ENCODE measurements around the gene DDX47. TPM values are rescaled to one million over a fixed set of nuclear protein-coding genes. Genes with fewer than 3 reads are reported as not detected.

The DDX47 gene
- total RNA-seq, 2 experiments from 2014 or later, result 45.1 to 59.1 TPM

DNA sequence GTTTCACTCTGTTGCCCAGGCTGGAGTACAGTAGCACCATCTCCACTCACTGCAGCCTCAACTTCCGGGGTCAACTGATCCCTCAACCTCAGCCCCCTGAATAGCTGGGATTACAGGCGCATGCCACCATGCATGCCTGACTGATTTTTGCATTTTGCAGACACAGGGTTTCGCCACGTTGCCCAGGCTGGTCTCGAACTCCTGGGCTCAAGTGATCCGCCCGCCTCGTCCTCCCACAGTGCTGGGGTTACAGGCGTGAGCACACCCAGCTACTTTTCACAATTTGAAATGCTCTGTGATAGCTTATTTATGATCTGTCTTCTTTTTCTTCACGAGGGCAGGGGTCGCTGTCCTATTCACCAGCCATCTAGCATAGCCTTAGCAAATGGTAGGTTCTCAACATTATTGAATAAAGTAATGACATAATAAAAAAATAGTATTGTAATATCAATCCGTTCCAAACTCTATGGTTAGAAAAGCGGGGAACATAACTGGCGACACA, 477 bp upstream of the DDX47 start:
- H3K9me2 ChIP-seq (ENCODE audit: insufficient read depth, low read length), result no peaks in the 10 kb centered on the region
- TF ChIP-seq CTCF (conservative IDR thresholded peaks at IDR 0.05; ENCODE audit: low read length), result no peak
- TF ChIP-seq EZH2phosphoT487 (IDR thresholded peaks at IDR 0.05; ENCODE audit: borderline replicate concordance, low read depth, low read length), result no peak
- peaks cover 41% of the 10 kb centered on the region for H3K79me2 ChIP-seq (ENCODE audit: insufficient read depth, low read depth, low read length)
- H3K27ac ChIP-seq (ENCODE audit: low read depth, low read length, poor library complexity, severe bottlenecking), result no peak overlapping the region
- H4K20me1 ChIP-seq (ENCODE audit: insufficient read depth, low read length), result no peaks in the 10 kb centered on the region; the same call in 1 of the 2 replicates
- ChIA-PET POLR2A (interaction anchor here (1.0 kb wide), 1 partner anchor 9 kb away, joined by 3 read pairs; no protein-coding TSS in a partner anchor), CTCF (ENCODE audit: unreplicated experiment) (no interaction called here)
- H3K4me1 ChIP-seq (ENCODE audit: insufficient read depth, low read length, poor library complexity, severe bottlenecking), result peaks cover 23% of the 10 kb centered on the region
- no TSS peak for BruUV-seq (replicated peaks)
- intact Hi-C loops (cut with micrococcal nuclease; ENCODE audit: unreplicated experiment), result no loop called here
- H3K4me2 ChIP-seq (ENCODE audit: low read length), result no peak overlapping the region
- no peak overlapping the region for H2AFZ ChIP-seq (ENCODE audit: low read length)
- no peak overlapping the region for H3K4me3 ChIP-seq (ENCODE audit: low read depth, low read length, poor library complexity, severe bottlenecking)
- DNase-seq (ENCODE audit: low spot score), result no peak
- H3K36me3 ChIP-seq (ENCODE audit: insufficient read depth, low read length), result peaks cover 36% of the 10 kb centered on the region
- no peaks in the 10 kb centered on the region for H3K9me3 ChIP-seq (ENCODE audit: low read length)

- no TSS peak for BruUV-seq (replicated peaks)
- DNase-seq (ENCODE audit: low spot score), result no peak
- H3K4me3 ChIP-seq (ENCODE audit: low read depth, low read length, poor library complexity, severe bottlenecking), result no peak overlapping the region
- H2AFZ ChIP-seq (ENCODE audit: low read length), result no peak overlapping the region
- H3K9me2 ChIP-seq (ENCODE audit: insufficient read depth, low read length), result no peaks in the 10 kb centered on the region
- TF ChIP-seq CTCF (conservative IDR thresholded peaks at IDR 0.05; ENCODE audit: low read length), result no peak
- TF ChIP-seq EZH2phosphoT487 (IDR thresholded peaks at IDR 0.05; ENCODE audit: borderline replicate concordance, low read depth, low read length), result no peak
- peaks cover 84% of the 10 kb centered on the region for H3K36me3 ChIP-seq (ENCODE audit: insufficient read depth, low read length)
- no peak overlapping the region for H3K4me2 ChIP-seq (ENCODE audit: low read length)
- H3K4me1 ChIP-seq (ENCODE audit: insufficient read depth, low read length, poor library complexity, severe bottlenecking), result peaks cover 8% of the 10 kb centered on the region
- no peaks in the 10 kb centered on the region for H4K20me1 ChIP-seq (ENCODE audit: insufficient read depth, low read length)
- H3K79me2 ChIP-seq (ENCODE audit: insufficient read depth, low read depth, low read length), result peaks cover 50% of the 10 kb centered on the region
- CTCF ChIA-PET (ENCODE audit: unreplicated experiment), result no interaction called here
- POLR2A ChIA-PET, result interaction anchor here (0.5 kb wide), 1 partner anchor 9 kb away, joined by 3 read pairs; no protein-coding TSS in a partner anchor
- H3K27ac ChIP-seq (ENCODE audit: low read depth, low read length, poor library complexity, severe bottlenecking), result no peak overlapping the region
- intact Hi-C loops (cut with micrococcal nuclease; ENCODE audit: unreplicated experiment), result no loop called here
- H3K9me3 ChIP-seq (ENCODE audit: low read length), result no peaks in the 10 kb centered on the region
Measured at GRCh38 chr12:12817616-12818015, 4.5 kb downstream of the DDX47 start.

DNA sequence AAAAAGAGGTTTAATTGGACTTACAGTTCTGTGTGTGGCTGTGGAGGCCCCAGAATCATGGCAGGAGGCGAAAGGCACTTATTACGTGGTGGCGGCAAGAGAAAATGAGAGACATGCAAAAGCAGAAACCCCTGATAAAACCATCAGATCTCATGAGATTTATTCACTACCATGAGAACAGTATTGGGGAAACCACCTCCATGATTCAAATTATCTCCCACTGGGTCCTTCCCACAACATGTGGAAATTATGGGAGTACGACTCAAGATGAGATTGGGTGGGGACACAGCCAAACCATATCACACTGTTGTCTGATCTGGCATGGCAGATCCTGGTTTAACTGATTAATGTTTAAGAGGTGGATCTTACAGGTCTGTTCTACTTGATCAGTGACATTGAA, 5.6 kb downstream of the DDX47 start:
- Histone ChIP-seq H3K36me3 (ENCODE audit: insufficient read depth, low read length) (peaks cover 94% of the 10 kb centered on the region), H3K9me3 (ENCODE audit: low read length) (no peaks in the 10 kb centered on the region), H3K4me3 (ENCODE audit: low read depth, low read length, poor library complexity, severe bottlenecking) (no peak overlapping the region), H3K4me1 (ENCODE audit: insufficient read depth, low read length, poor library complexity, severe bottlenecking) (peaks cover 8% of the 10 kb centered on the region), H3K79me2 (ENCODE audit: insufficient read depth, low read depth, low read length) (peaks cover 44% of the 10 kb centered on the region), H3K9me2 (ENCODE audit: insufficient read depth, low read length) (no peaks in the 10 kb centered on the region), H2AFZ (ENCODE audit: low read length) (no peak overlapping the region), H3K4me2 (ENCODE audit: low read length) (no peak overlapping the region), H4K20me1 (ENCODE audit: insufficient read depth, low read length) (no peaks in the 10 kb centered on the region), H3K27ac (ENCODE audit: low read depth, low read length, poor library complexity, severe bottlenecking) (no peak overlapping the region)
- TF ChIP-seq EZH2phosphoT487 (IDR thresholded peaks at IDR 0.05; ENCODE audit: borderline replicate concordance, low read depth, low read length), result no peak
- no peak for TF ChIP-seq CTCF (conservative IDR thresholded peaks at IDR 0.05; ENCODE audit: low read length)
- no TSS peak for BruUV-seq (replicated peaks)
- ChIA-PET CTCF (ENCODE audit: unreplicated experiment) (no interaction called here), POLR2A (interaction anchor here (0.5 kb wide), 1 partner anchor 64 kb away, joined by 5 read pairs; no protein-coding TSS in a partner anchor)
- intact Hi-C loops (cut with micrococcal nuclease; ENCODE audit: unreplicated experiment), result no loop called here
- no peak for DNase-seq (ENCODE audit: low spot score)

Measured in OCI-LY7 (cell line).